GM18505 (cell line): ENCODE measurements around the gene MAML2.

Source experiments
- ATAC-seq: cut with Tn5 transposase; IDR thresholded peaks from one replicate; pipeline ENCODE4 v1.9.1; 2021; ENCODE audit not compliant: unreplicated experiment
- POLR2A ChIP-seq: IDR thresholded peaks from 4 replicates; pipeline ENCODE4 v1.6.1; 2011; ENCODE audit warnings: borderline replicate concordance; ENCODE audit not compliant: insufficient read depth, insufficient read length; ENCODE audit errors: extremely low read depth

Gene MAML2

GRCh38 chr11:95989076-95989605, 353.9 kb downstream of the MAML2 start:
- TF ChIP-seq POLR2A = no peak
- no peak for ATAC-seq

GRCh38 chr11:95985174-95985808, 357.7 kb downstream of the MAML2 start:
- no peak for ATAC-seq
- TF ChIP-seq POLR2A = no peak

GRCh38 chr11:95984072-95984471, 358.9 kb downstream of the MAML2 start:
- no peak for ATAC-seq
- no peak for TF ChIP-seq POLR2A

GRCh38 chr11:95977534-95978174, 365.3 kb downstream of the MAML2 start:
- no peak for TF ChIP-seq POLR2A
- ATAC-seq = no peak

GRCh38 chr11:95976550-95976949, 366.4 kb downstream of the MAML2 start:
- TF ChIP-seq POLR2A = no peak
- ATAC-seq = no peak

- no peak for TF ChIP-seq POLR2A
- no peak for ATAC-seq
Observed at GRCh38 chr11:95975343-95975742, 367.7 kb downstream of the MAML2 start.

GRCh38 chr11:95972060-95972459, 370.9 kb downstream of the MAML2 start:
- no peak for TF ChIP-seq POLR2A
- no peak for ATAC-seq

- no peak for TF ChIP-seq POLR2A
- no peak for ATAC-seq
Observed at GRCh38 chr11:95968585-95968984, 374.4 kb downstream of the MAML2 start.

- no peak for TF ChIP-seq POLR2A
- no peak for ATAC-seq
Observed at GRCh38 chr11:95964281-95964680, 378.7 kb downstream of the MAML2 start.

- no peak for ATAC-seq
- TF ChIP-seq POLR2A = no peak
Observed at GRCh38 chr11:95961758-95962157, 381.2 kb downstream of the MAML2 start.

- TF ChIP-seq POLR2A = no peak
- ATAC-seq = no peak
Observed at GRCh38 chr11:95950905-95951304, 392.1 kb downstream of the MAML2 start.

- no peak for TF ChIP-seq POLR2A
- no peak for ATAC-seq
Observed at GRCh38 chr11:95948637-95949036, 394.4 kb downstream of the MAML2 start.

GRCh38 chr11:95944623-95945022, 398.4 kb downstream of the MAML2 start:
- no peak for ATAC-seq
- no peak for TF ChIP-seq POLR2A

- TF ChIP-seq POLR2A = no peak
- ATAC-seq = no peak
Observed at GRCh38 chr11:95943546-95943945, 399.4 kb downstream of the MAML2 start.
